Esophagus muscularis mucosa (tissue), 3 donors: ENCODE results near the gene CCNB3.

Source experiments
- CTCF ChIP-seq, 3 experiments: fragments of 200-600 bp in 2 of 3; fragments of 450-650 bp in 1 of 3; sonication (generic) in 2 of 3; IDR thresholded peaks; one replicate each; pipeline ENCODE4 v1.5.1; 2017 to 2019; ENCODE audit warnings: antibody characterized with exemption in 3 of 3, mild to moderate bottlenecking in 2 of 3, moderate library complexity in 1 of 3
- EP300 ChIP-seq: sonication (generic); formaldehyde crosslinking; IDR thresholded peaks from one replicate; pipeline ENCODE4 v1.6.1; 2017; ENCODE audit warnings: antibody characterized with exemption

- TF ChIP-seq CTCF (IDR thresholded peaks at IDR 0.05) (no peak), EP300 (no peak)
Measured at GRCh38 chrX:50375481-50376267, 171.1 kb downstream of the CCNB3 start.
